ENCODE data around the gene ACSL1.
A peak's percentile ranks its signal among the peaks of the same experiment; 100 is the strongest.

ACSL1 gene

DNA sequence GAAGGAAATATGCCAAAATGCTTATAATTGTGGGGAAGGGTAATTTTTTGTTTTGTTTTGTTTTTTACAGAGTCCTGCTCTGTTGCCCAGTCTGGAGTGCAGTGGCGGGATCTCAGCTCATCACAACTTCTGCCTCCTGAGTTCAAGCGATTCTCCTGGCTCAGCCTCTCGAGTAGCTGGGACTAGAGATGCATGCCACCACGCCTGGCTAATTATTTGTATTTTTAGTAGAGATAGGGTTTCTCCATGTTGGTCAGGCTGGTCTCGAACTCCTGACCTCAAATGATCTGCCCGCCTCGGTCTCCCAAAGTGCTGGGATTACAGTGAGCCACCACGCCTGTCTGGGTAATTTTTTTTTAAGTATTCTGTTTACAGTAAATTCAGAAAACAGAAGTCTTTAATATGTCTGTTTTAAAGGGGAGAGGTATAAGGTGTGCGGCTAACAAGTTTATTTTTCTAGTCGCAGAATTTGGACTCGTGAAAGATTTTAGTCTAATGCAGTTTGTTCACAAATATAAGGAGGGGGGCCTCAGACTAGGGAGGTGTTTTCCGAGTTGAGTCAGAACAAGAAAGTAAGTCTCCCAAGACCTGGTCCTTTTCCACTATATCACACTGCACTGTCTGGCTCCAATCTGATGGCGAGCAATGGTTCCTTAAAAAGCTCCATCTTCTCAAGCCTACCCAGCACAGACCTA, 1.5 kb downstream of the ACSL1 start:
- Histone ChIP-seq H3F3A (ENCODE audit: low read depth) (no peaks in the 10 kb centered on the region; the same call in 1 of the 2 replicates), H3K9me2 (replicated peaks; ENCODE audit: low read depth, low read length) (no peaks in the 10 kb centered on the region), H3K9ac (ENCODE audit: low read depth, low read length, poor library complexity, severe bottlenecking) (no peak overlapping the region), H3K9me3 (ENCODE audit: insufficient read depth, low read depth, low read length) (no peaks in the 10 kb centered on the region), H3K36me3 (ENCODE audit: insufficient read depth, low read length) (no peaks in the 10 kb centered on the region), H3K27me3 (ENCODE audit: insufficient read depth, low read length, poor library complexity, severe bottlenecking) (peaks cover 18% of the 10 kb centered on the region), H4K20me1 (ENCODE audit: insufficient read depth, low read length, poor library complexity, severe bottlenecking) (no peaks in the 10 kb centered on the region), H3K4me3 (ENCODE audit: low read length, poor library complexity, severe bottlenecking) (no peak overlapping the region), H3K79me2 (ENCODE audit: insufficient read depth, low read length) (no peaks in the 10 kb centered on the region), H3K4me2 (ENCODE audit: low read depth, low read length, poor library complexity, severe bottlenecking) (peak overlapping the region; percentile 75), H2AFZ (ENCODE audit: low read length) (no peak overlapping the region), H3K4me1 (ENCODE audit: insufficient read depth, low read length, poor library complexity, severe bottlenecking) (peaks cover 21% of the 10 kb centered on the region)
- TF ChIP-seq, protein P1, sequence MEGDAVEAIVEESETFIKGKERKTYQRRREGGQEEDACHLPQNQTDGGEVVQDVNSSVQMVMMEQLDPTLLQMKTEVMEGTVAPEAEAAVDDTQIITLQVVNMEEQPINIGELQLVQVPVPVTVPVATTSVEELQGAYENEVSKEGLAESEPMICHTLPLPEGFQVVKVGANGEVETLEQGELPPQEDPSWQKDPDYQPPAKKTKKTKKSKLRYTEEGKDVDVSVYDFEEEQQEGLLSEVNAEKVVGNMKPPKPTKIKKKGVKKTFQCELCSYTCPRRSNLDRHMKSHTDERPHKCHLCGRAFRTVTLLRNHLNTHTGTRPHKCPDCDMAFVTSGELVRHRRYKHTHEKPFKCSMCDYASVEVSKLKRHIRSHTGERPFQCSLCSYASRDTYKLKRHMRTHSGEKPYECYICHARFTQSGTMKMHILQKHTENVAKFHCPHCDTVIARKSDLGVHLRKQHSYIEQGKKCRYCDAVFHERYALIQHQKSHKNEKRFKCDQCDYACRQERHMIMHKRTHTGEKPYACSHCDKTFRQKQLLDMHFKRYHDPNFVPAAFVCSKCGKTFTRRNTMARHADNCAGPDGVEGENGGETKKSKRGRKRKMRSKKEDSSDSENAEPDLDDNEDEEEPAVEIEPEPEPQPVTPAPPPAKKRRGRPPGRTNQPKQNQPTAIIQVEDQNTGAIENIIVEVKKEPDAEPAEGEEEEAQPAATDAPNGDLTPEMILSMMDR (conservative IDR thresholded peaks at IDR 0.05; ENCODE audit: low read length): no peak
- no peak for TF ChIP-seq EZH2phosphoT487 (IDR thresholded peaks at IDR 0.05; ENCODE audit: borderline replicate concordance)

- H3K36me3 ChIP-seq (ENCODE audit: insufficient read depth, low read length): no peaks in the 10 kb centered on the region
- H3K9me3 ChIP-seq (ENCODE audit: insufficient read depth, low read depth, low read length): no peaks in the 10 kb centered on the region
- no peak overlapping the region for H2AFZ ChIP-seq (ENCODE audit: low read length)
- H3K4me2 ChIP-seq (ENCODE audit: low read depth, low read length, poor library complexity, severe bottlenecking): peak overlapping the region; percentile 2
- H3K9me2 ChIP-seq (replicated peaks; ENCODE audit: low read depth, low read length): no peaks in the 10 kb centered on the region
- TF ChIP-seq, protein P1 (conservative IDR thresholded peaks at IDR 0.05; ENCODE audit: low read length): no peak
- TF ChIP-seq EZH2phosphoT487 (IDR thresholded peaks at IDR 0.05; ENCODE audit: borderline replicate concordance): no peak
- H3K79me2 ChIP-seq (ENCODE audit: insufficient read depth, low read length): no peaks in the 10 kb centered on the region
- peaks cover 21% of the 10 kb centered on the region for H3K4me1 ChIP-seq (ENCODE audit: insufficient read depth, low read length, poor library complexity, severe bottlenecking)
- no peaks in the 10 kb centered on the region for H4K20me1 ChIP-seq (ENCODE audit: insufficient read depth, low read length, poor library complexity, severe bottlenecking)
- no peaks in the 10 kb centered on the region; the same call in 1 of the 2 replicates for H3F3A ChIP-seq (ENCODE audit: low read depth)
- H3K9ac ChIP-seq (ENCODE audit: low read depth, low read length, poor library complexity, severe bottlenecking): no peak overlapping the region
- H3K27me3 ChIP-seq (ENCODE audit: insufficient read depth, low read length, poor library complexity, severe bottlenecking): peaks cover 18% of the 10 kb centered on the region
- no peak overlapping the region for H3K4me3 ChIP-seq (ENCODE audit: low read length, poor library complexity, severe bottlenecking)
Observed at GRCh38 chr4:184823014-184823413, 2.8 kb downstream of the ACSL1 start.

- Histone ChIP-seq H3K9ac (ENCODE audit: low read depth, low read length, poor library complexity, severe bottlenecking) (no peak overlapping the region), H3K27me3 (ENCODE audit: insufficient read depth, low read length, poor library complexity, severe bottlenecking) (peaks cover 13% of the 10 kb centered on the region), H3K9me2 (replicated peaks; ENCODE audit: low read depth, low read length) (no peaks in the 10 kb centered on the region), H3K4me3 (ENCODE audit: low read length, poor library complexity, severe bottlenecking) (no peak overlapping the region), H3F3A (ENCODE audit: low read depth) (no peaks in the 10 kb centered on the region; the same call in 1 of the 2 replicates), H3K9me3 (ENCODE audit: insufficient read depth, low read depth, low read length) (no peaks in the 10 kb centered on the region), H3K4me2 (ENCODE audit: low read depth, low read length, poor library complexity, severe bottlenecking) (no peak overlapping the region), H3K4me1 (ENCODE audit: insufficient read depth, low read length, poor library complexity, severe bottlenecking) (peaks cover 21% of the 10 kb centered on the region), H3K79me2 (ENCODE audit: insufficient read depth, low read length) (no peaks in the 10 kb centered on the region), H4K20me1 (ENCODE audit: insufficient read depth, low read length, poor library complexity, severe bottlenecking) (no peaks in the 10 kb centered on the region), H3K36me3 (ENCODE audit: insufficient read depth, low read length) (no peaks in the 10 kb centered on the region), H2AFZ (ENCODE audit: low read length) (no peak overlapping the region)
- TF ChIP-seq EZH2phosphoT487 (IDR thresholded peaks at IDR 0.05; ENCODE audit: borderline replicate concordance): no peak
- TF ChIP-seq, protein P1 (conservative IDR thresholded peaks at IDR 0.05; ENCODE audit: low read length): no peak
Observed at GRCh38 chr4:184822356-184822755, 3.4 kb downstream of the ACSL1 start.

Measured in Loucy (cell line).